Measurements from ENCODE around the gene RPS19.

RPS19 gene

GRCh38 chr19:41905273-41906002 is 45.4 kb downstream of the RPS19 start:
- Histone ChIP-seq H3K9me2 (replicated peaks; ENCODE audit: control insufficient read depth, low read length) (no peaks in the 10 kb centered on the region), H4K20me1 (ENCODE audit: control insufficient read depth, insufficient read depth, low read depth, low read length) (no peaks in the 10 kb centered on the region), H3K9me3 (ENCODE audit: control insufficient read depth, insufficient read depth, low read length) (no peaks in the 10 kb centered on the region), H3K79me2 (ENCODE audit: control insufficient read depth, low read length) (no peaks in the 10 kb centered on the region), H3F3A (ENCODE audit: control insufficient read depth, insufficient read depth) (no peaks in the 10 kb centered on the region), H3K4me1 (ENCODE audit: control insufficient read depth, low read length) (no peaks in the 10 kb centered on the region), H3K4me3 (ENCODE audit: low read length) (no peak overlapping the region), H3K36me3 (ENCODE audit: control insufficient read depth, low read length) (peaks cover 64% of the 10 kb centered on the region), H3K27ac (ENCODE audit: low read depth, low read length) (no peak overlapping the region), H3K4me2 (ENCODE audit: low read length) (no peak overlapping the region), H3K27me3 (ENCODE audit: control insufficient read depth, low read length) (no peaks in the 10 kb centered on the region)
- no peak for TF ChIP-seq CTCF (IDR thresholded peaks at IDR 0.05; ENCODE audit: low read depth, low read length, poor library complexity, severe bottlenecking)
- no peak for TF ChIP-seq EZH2phosphoT487 (IDR thresholded peaks at IDR 0.05; ENCODE audit: borderline replicate concordance, low read length)

GRCh38 chr19:41906271-41906670 is 46.2 kb downstream of the RPS19 start:
- Histone ChIP-seq H3K27me3 (ENCODE audit: control insufficient read depth, low read length) (no peaks in the 10 kb centered on the region), H3K27ac (ENCODE audit: low read depth, low read length) (no peak overlapping the region), H3K79me2 (ENCODE audit: control insufficient read depth, low read length) (no peaks in the 10 kb centered on the region), H3K4me3 (ENCODE audit: low read length) (no peak overlapping the region), H3K9me3 (ENCODE audit: control insufficient read depth, insufficient read depth, low read length) (no peaks in the 10 kb centered on the region), H3K9me2 (replicated peaks; ENCODE audit: control insufficient read depth, low read length) (no peaks in the 10 kb centered on the region), H3K4me2 (ENCODE audit: low read length) (no peak overlapping the region), H3K36me3 (ENCODE audit: control insufficient read depth, low read length) (peaks cover 59% of the 10 kb centered on the region), H4K20me1 (ENCODE audit: control insufficient read depth, insufficient read depth, low read depth, low read length) (no peaks in the 10 kb centered on the region), H3F3A (ENCODE audit: control insufficient read depth, insufficient read depth) (peaks cover 5% of the 10 kb centered on the region), H3K4me1 (ENCODE audit: control insufficient read depth, low read length) (no peaks in the 10 kb centered on the region)
- no peak for TF ChIP-seq EZH2phosphoT487 (IDR thresholded peaks at IDR 0.05; ENCODE audit: borderline replicate concordance, low read length)
- TF ChIP-seq CTCF (IDR thresholded peaks at IDR 0.05; ENCODE audit: low read depth, low read length, poor library complexity, severe bottlenecking), result no peak

GRCh38 chr19:41906916-41907680 is 47.0 kb downstream of the RPS19 start:
- no peak overlapping the region for H3K4me3 ChIP-seq (ENCODE audit: low read length)
- H3K4me1 ChIP-seq (ENCODE audit: control insufficient read depth, low read length), result peaks cover 7% of the 10 kb centered on the region
- no peaks in the 10 kb centered on the region for H4K20me1 ChIP-seq (ENCODE audit: control insufficient read depth, insufficient read depth, low read depth, low read length)
- H3F3A ChIP-seq (ENCODE audit: control insufficient read depth, insufficient read depth), result peaks cover 8% of the 10 kb centered on the region
- H3K79me2 ChIP-seq (ENCODE audit: control insufficient read depth, low read length), result no peaks in the 10 kb centered on the region
- peak overlapping the region; percentile 15; the same call in 1 of the 2 replicates for H3K27ac ChIP-seq (ENCODE audit: low read depth, low read length)
- no peak for TF ChIP-seq CTCF (IDR thresholded peaks at IDR 0.05; ENCODE audit: low read depth, low read length, poor library complexity, severe bottlenecking)
- no peak for TF ChIP-seq EZH2phosphoT487 (IDR thresholded peaks at IDR 0.05; ENCODE audit: borderline replicate concordance, low read length)
- H3K4me2 ChIP-seq (ENCODE audit: low read length), result no peak overlapping the region
- H3K9me2 ChIP-seq (replicated peaks; ENCODE audit: control insufficient read depth, low read length), result no peaks in the 10 kb centered on the region
- no peaks in the 10 kb centered on the region for H3K27me3 ChIP-seq (ENCODE audit: control insufficient read depth, low read length)
- H3K9me3 ChIP-seq (ENCODE audit: control insufficient read depth, insufficient read depth, low read length), result no peaks in the 10 kb centered on the region
- H3K36me3 ChIP-seq (ENCODE audit: control insufficient read depth, low read length), result peaks cover 51% of the 10 kb centered on the region

Measured in DOHH2 (cell line).